Adipocyte (in vitro differentiated cells): Measurements from ENCODE around the gene INPP4A.

Experiments used
- DNase-seq: peaks from one replicate; pipeline ENCODE4 v3.0.0-alpha.2; 2015; ENCODE audit warnings: low read depth
- H3K27me3 ChIP-seq: replicated peaks from 2 replicates; pipeline ENCODE4 v1.7.0; 2013; ENCODE audit warnings: mild to moderate bottlenecking, low read length, moderate library complexity; ENCODE audit not compliant: control insufficient read depth, insufficient read depth
- H3K36me3 ChIP-seq: 2 replicates; pipeline ENCODE4 v1.7.0; 2013; ENCODE audit warnings: low read length, mild to moderate bottlenecking, moderate library complexity; ENCODE audit not compliant: control insufficient read depth, insufficient read depth, severe bottlenecking
- H3K4me1 ChIP-seq: 2 replicates; pipeline ENCODE4 v1.7.0; 2013; ENCODE audit warnings: mild to moderate bottlenecking, low read length, moderate library complexity; ENCODE audit not compliant: control insufficient read depth, insufficient read depth
- H3K4me3 ChIP-seq: 2 replicates; pipeline ENCODE4 v1.7.0; 2013; ENCODE audit warnings: mild to moderate bottlenecking, low read length, moderate library complexity
- H3K9ac ChIP-seq: 2 replicates; pipeline ENCODE4 v1.7.0; 2013; ENCODE audit warnings: mild to moderate bottlenecking, low read length, moderate library complexity
- H3K9me3 ChIP-seq: 2 replicates; pipeline ENCODE4 v1.7.0; 2013; ENCODE audit warnings: mild to moderate bottlenecking, low read length, moderate library complexity; ENCODE audit not compliant: control insufficient read depth

The INPP4A gene

GRCh38 chr2:98573426-98573825, 128.8 kb downstream of the INPP4A start:
- Histone ChIP-seq H3K4me3 (no peak overlapping the region), H3K9me3 (no peaks in the 10 kb centered on the region), H3K4me1 (no peaks in the 10 kb centered on the region), H3K36me3 (peaks cover 41% of the 10 kb centered on the region), H3K27me3 (no peaks in the 10 kb centered on the region), H3K9ac (no peak overlapping the region)
- no peak for DNase-seq

GRCh38 chr2:98576666-98577312, 132.1 kb downstream of the INPP4A start:
- DNase-seq: no peak
- no peaks in the 10 kb centered on the region for H3K9me3 ChIP-seq
- H3K4me1 ChIP-seq: no peaks in the 10 kb centered on the region
- H3K9ac ChIP-seq: no peak overlapping the region
- H3K27me3 ChIP-seq: no peaks in the 10 kb centered on the region
- H3K4me3 ChIP-seq: no peak overlapping the region
- peaks cover 23% of the 10 kb centered on the region for H3K36me3 ChIP-seq

- no peak for DNase-seq
- H3K36me3 ChIP-seq: peaks cover 24% of the 10 kb centered on the region
Measured at GRCh38 chr2:98577313-98577712, 132.7 kb downstream of the INPP4A start.

GRCh38 chr2:98578231-98578630, 133.6 kb downstream of the INPP4A start:
- DNase-seq: no peak
- H3K36me3 ChIP-seq: peaks cover 34% of the 10 kb centered on the region
- no peak overlapping the region for H3K4me3 ChIP-seq
- H3K27me3 ChIP-seq: no peaks in the 10 kb centered on the region
- H3K9me3 ChIP-seq: no peaks in the 10 kb centered on the region
- no peaks in the 10 kb centered on the region for H3K4me1 ChIP-seq
- no peak overlapping the region for H3K9ac ChIP-seq

More at GRCh38 chr2:98577313-98577712, 132.7 kb downstream of the INPP4A start:
- H3K4me1 ChIP-seq: no peaks in the 10 kb centered on the region
- no peak overlapping the region for H3K9ac ChIP-seq
- H3K9me3 ChIP-seq: no peaks in the 10 kb centered on the region
- no peaks in the 10 kb centered on the region for H3K27me3 ChIP-seq
- no peak overlapping the region for H3K4me3 ChIP-seq

- Histone ChIP-seq H3K27me3 (no peaks in the 10 kb centered on the region), H3K4me1 (no peaks in the 10 kb centered on the region), H3K4me3 (no peak overlapping the region), H3K9ac (no peak overlapping the region), H3K9me3 (no peaks in the 10 kb centered on the region), H3K36me3 (peaks cover 30% of the 10 kb centered on the region)
- no peak for DNase-seq
Measured at GRCh38 chr2:98579926-98580325, 135.3 kb downstream of the INPP4A start.

- Histone ChIP-seq H3K36me3 (peaks cover 35% of the 10 kb centered on the region), H3K9ac (no peak overlapping the region), H3K4me1 (no peaks in the 10 kb centered on the region), H3K27me3 (no peaks in the 10 kb centered on the region), H3K4me3 (no peak overlapping the region), H3K9me3 (no peaks in the 10 kb centered on the region)
- DNase-seq: no peak
Measured at GRCh38 chr2:98580656-98581284, 136.1 kb downstream of the INPP4A start.

- Histone ChIP-seq H3K4me3 (no peak overlapping the region), H3K36me3 (peaks cover 39% of the 10 kb centered on the region), H3K9ac (no peak overlapping the region), H3K27me3 (no peaks in the 10 kb centered on the region), H3K9me3 (no peaks in the 10 kb centered on the region), H3K4me1 (no peaks in the 10 kb centered on the region)
- no peak for DNase-seq
Measured at GRCh38 chr2:98582523-98582922, 137.9 kb downstream of the INPP4A start.

GRCh38 chr2:98583276-98583675, 138.6 kb downstream of the INPP4A start:
- Histone ChIP-seq H3K9me3 (no peaks in the 10 kb centered on the region), H3K4me1 (peaks cover 5% of the 10 kb centered on the region), H3K4me3 (no peak overlapping the region), H3K36me3 (peaks cover 35% of the 10 kb centered on the region), H3K27me3 (no peaks in the 10 kb centered on the region), H3K9ac (no peak overlapping the region)
- no peak for DNase-seq

GRCh38 chr2:98583816-98584618, 139.4 kb downstream of the INPP4A start:
- H3K4me3 ChIP-seq: no peak overlapping the region
- no peaks in the 10 kb centered on the region for H3K9me3 ChIP-seq
- H3K9ac ChIP-seq: no peak overlapping the region
- H3K27me3 ChIP-seq: no peaks in the 10 kb centered on the region
- peaks cover 8% of the 10 kb centered on the region for H3K4me1 ChIP-seq
- no peak for DNase-seq
- peaks cover 33% of the 10 kb centered on the region for H3K36me3 ChIP-seq

- DNase-seq: no peak
- H3K9ac ChIP-seq: no peak overlapping the region
- peaks cover 8% of the 10 kb centered on the region for H3K4me1 ChIP-seq
- H3K9me3 ChIP-seq: no peaks in the 10 kb centered on the region
- no peaks in the 10 kb centered on the region for H3K27me3 ChIP-seq
- peaks cover 35% of the 10 kb centered on the region for H3K36me3 ChIP-seq
- H3K4me3 ChIP-seq: no peak overlapping the region
Measured at GRCh38 chr2:98585386-98585785, 140.7 kb downstream of the INPP4A start.

- H3K36me3 ChIP-seq: peaks cover 40% of the 10 kb centered on the region
- H3K4me1 ChIP-seq: peaks cover 8% of the 10 kb centered on the region
- no peaks in the 10 kb centered on the region for H3K9me3 ChIP-seq
- no peak overlapping the region for H3K4me3 ChIP-seq
- no peaks in the 10 kb centered on the region for H3K27me3 ChIP-seq
- DNase-seq: no peak
- H3K9ac ChIP-seq: no peak overlapping the region
Measured at GRCh38 chr2:98586551-98587140, 142.0 kb downstream of the INPP4A start.
